ENCODE results near the gene CLEC16A. TPM values are rescaled to one million over a fixed set of nuclear protein-coding genes. Genes with fewer than 3 reads are reported as not detected.

Gene CLEC16A
- total and polyA plus RNA-seq, 2 experiments from 2014 or later, result 9.9 to 24.1 TPM

- TF ChIP-seq ZNF462 (CRISPR knock-in tag; IDR thresholded peaks at IDR 0.05) (no peak), CREB1 (CRISPR knock-in tag; IDR thresholded peaks at IDR 0.05; ENCODE audit: low read depth) (no peak)
Observed at GRCh38 chr16:11161974-11162373, 217.6 kb downstream of the CLEC16A start (continued).

DNA sequence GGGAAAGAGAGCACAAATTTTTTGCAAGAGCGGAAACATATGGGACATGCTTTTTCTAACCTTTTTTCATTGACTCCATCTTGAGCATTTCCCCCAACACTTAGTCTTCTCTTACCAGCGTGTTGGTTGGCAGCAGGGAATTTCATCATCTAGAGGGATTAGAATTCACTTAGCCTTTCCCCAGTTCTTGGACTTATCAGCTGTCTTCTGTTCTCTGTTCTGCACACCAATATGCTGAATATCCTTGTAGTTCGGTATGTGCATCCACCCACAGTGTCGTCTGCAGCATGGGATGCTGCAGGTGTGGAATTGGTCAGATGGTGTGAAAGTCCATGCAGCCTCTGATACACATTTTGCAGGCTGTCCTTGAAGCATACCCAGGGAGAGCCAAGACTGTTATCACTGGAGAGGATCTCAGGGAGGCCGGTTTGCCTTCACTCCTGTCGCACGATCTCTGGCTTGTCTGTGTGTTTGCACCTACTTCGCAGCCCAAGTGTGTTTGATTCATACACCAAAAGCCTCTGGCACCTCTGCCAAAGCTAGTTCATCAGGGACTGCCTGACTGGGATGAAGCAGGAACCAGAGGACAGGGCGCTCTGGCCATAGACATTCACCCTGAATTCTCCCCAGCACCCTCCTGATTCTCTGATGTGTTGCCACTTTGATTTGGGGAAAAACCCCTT is 218.4 kb downstream of the CLEC16A start:
- H3K9me3 Mint-ChIP-seq, result no peaks in the 10 kb centered on the region
- H3K4me3 Mint-ChIP-seq, result no peak overlapping the region
- H3K27me3 Mint-ChIP-seq (ENCODE audit: insufficient read depth, low read depth, poor library complexity), result peaks cover 4% of the 10 kb centered on the region
- no peak overlapping the region for H3K27ac Mint-ChIP-seq
- DNase-seq (ENCODE audit: low spot score), result no peak
- Histone ChIP-seq H3K36me3 (ENCODE audit: insufficient read depth) (no peaks in the 10 kb centered on the region), H3K4me1 (ENCODE audit: insufficient read depth) (no peaks in the 10 kb centered on the region), H3K4me3 (no peak overlapping the region), H3K79me2 (replicated peaks; ENCODE audit: insufficient read depth) (no peaks in the 10 kb centered on the region), H3K27ac (ENCODE audit: low read depth) (no peak overlapping the region), H4K20me1 (replicated peaks; ENCODE audit: insufficient read depth) (no peaks in the 10 kb centered on the region), H3K4me2 (no peak overlapping the region), H2AFZ (no peak overlapping the region), H3K9me2 (ENCODE audit: insufficient read depth) (no peaks in the 10 kb centered on the region), H3F3A (replicated peaks; ENCODE audit: low read depth) (no peaks in the 10 kb centered on the region), H3K27me3 (ENCODE audit: insufficient read depth) (no peaks in the 10 kb centered on the region)
- H3K36me3 Mint-ChIP-seq (ENCODE audit: low read depth), result no peaks in the 10 kb centered on the region
- ATAC-seq, result no peak
- H3K4me1 Mint-ChIP-seq, result peaks cover 4% of the 10 kb centered on the region; the same call in 2 of the 3 replicates
- TF ChIP-seq, protein P1, sequence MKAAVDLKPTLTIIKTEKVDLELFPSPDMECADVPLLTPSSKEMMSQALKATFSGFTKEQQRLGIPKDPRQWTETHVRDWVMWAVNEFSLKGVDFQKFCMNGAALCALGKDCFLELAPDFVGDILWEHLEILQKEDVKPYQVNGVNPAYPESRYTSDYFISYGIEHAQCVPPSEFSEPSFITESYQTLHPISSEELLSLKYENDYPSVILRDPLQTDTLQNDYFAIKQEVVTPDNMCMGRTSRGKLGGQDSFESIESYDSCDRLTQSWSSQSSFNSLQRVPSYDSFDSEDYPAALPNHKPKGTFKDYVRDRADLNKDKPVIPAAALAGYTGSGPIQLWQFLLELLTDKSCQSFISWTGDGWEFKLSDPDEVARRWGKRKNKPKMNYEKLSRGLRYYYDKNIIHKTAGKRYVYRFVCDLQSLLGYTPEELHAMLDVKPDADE (IDR thresholded peaks at IDR 0.05), result no peak
- TF ChIP-seq EZH2phosphoT487 (IDR thresholded peaks at IDR 0.05; ENCODE audit: unreplicated experiment), result no peak
- TF ChIP-seq EZH2 (IDR thresholded peaks at IDR 0.05; ENCODE audit: low read depth, unreplicated experiment), result no peak
- TF ChIP-seq JUNB (IDR thresholded peaks at IDR 0.05; ENCODE audit: unreplicated experiment), result no peak
- no peak for TF ChIP-seq POLR2AphosphoS5 (IDR thresholded peaks at IDR 0.05; ENCODE audit: low read depth)
- TF ChIP-seq NANOG (IDR thresholded peaks at IDR 0.05; ENCODE audit: borderline replicate concordance), result no peak
- TF ChIP-seq ZNF331 (CRISPR knock-in tag; IDR thresholded peaks at IDR 0.05; ENCODE audit: low read depth), result no peak
- no peak for TF ChIP-seq CREB1 (CRISPR knock-in tag; IDR thresholded peaks at IDR 0.05; ENCODE audit: low read depth)
- TF ChIP-seq, protein P2, sequence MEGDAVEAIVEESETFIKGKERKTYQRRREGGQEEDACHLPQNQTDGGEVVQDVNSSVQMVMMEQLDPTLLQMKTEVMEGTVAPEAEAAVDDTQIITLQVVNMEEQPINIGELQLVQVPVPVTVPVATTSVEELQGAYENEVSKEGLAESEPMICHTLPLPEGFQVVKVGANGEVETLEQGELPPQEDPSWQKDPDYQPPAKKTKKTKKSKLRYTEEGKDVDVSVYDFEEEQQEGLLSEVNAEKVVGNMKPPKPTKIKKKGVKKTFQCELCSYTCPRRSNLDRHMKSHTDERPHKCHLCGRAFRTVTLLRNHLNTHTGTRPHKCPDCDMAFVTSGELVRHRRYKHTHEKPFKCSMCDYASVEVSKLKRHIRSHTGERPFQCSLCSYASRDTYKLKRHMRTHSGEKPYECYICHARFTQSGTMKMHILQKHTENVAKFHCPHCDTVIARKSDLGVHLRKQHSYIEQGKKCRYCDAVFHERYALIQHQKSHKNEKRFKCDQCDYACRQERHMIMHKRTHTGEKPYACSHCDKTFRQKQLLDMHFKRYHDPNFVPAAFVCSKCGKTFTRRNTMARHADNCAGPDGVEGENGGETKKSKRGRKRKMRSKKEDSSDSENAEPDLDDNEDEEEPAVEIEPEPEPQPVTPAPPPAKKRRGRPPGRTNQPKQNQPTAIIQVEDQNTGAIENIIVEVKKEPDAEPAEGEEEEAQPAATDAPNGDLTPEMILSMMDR (conservative IDR thresholded peaks at IDR 0.05; ENCODE audit: low read depth in 2 of 2), result no peak

Measured in GM23338 (cell line).